ENCODE data around the gene C11orf97. TPM values are rescaled to one million over a fixed set of nuclear protein-coding genes. Genes with fewer than 3 reads are reported as not detected.

C11orf97 gene
- total RNA-seq, result not detected in 2 replicates

GRCh38 chr11:94511932-94512781 lies at the start of gene C11orf97:
TSS of gene C11orf97 (plus strand) at chr11:94512461. CDS start at chr11:94512529, 68 bp downstream.

GRCh38 chr11:94493281-94494125 lies 18.8 kb upstream of the C11orf97 start, which contains the start of the genes ANKRD49 and MRE11:
TSS of gene ANKRD49 (plus strand) at chr11:94493984. CDS start at chr11:94496694, 2,710 bp downstream.
TSS of gene MRE11 (minus strand) at chr11:94493844. CDS start at chr11:94492801, 1,043 bp downstream.

GRCh38 chr11:94543695-94544645 lies 31.7 kb downstream of the C11orf97 start, which contains the start of gene FUT4:
TSS of gene FUT4 (plus strand) at chr11:94543921. CDS start at chr11:94544134, 213 bp downstream.

GRCh38 chr11:94567181-94567670 lies 55.0 kb downstream of the C11orf97 start, which contains the start of gene PIWIL4:
TSS of gene PIWIL4 (plus strand) at chr11:94567368. CDS start at chr11:94567519, 151 bp downstream.

Other genes with a start within 250 kb of the C11orf97 start
- not detected in 2 replicates for gene IZUMO1R, start 207.9 kb upstream of the C11orf97 start, total RNA-seq
- 0.09 TPM in 1 of 2 replicates, not detected in the other for gene GPR83, start 111.0 kb upstream of the C11orf97 start, total RNA-seq
- 11.4 and 12.2 TPM in 2 replicates for gene MRE11, start 18.6 kb upstream of the C11orf97 start, total RNA-seq
- 7.0 and 10.8 TPM in 2 replicates for gene ANKRD49, start 18.5 kb upstream of the C11orf97 start, total RNA-seq
- gene FUT4, start 31.5 kb downstream of the C11orf97 start, total RNA-seq, result 3.0 and 4.1 TPM in 2 replicates
- 0.18 and 1.0 TPM in 2 replicates for gene PIWIL4, start 54.9 kb downstream of the C11orf97 start, total RNA-seq